ENCODE data around the gene THPO. TPM values are rescaled to one million over a fixed set of nuclear protein-coding genes. Genes with fewer than 3 reads are reported as not detected.

THPO gene
- polyA plus RNA-seq, 3 donors = 1.8 to 2.4 (median 2.0) TPM

DNA sequence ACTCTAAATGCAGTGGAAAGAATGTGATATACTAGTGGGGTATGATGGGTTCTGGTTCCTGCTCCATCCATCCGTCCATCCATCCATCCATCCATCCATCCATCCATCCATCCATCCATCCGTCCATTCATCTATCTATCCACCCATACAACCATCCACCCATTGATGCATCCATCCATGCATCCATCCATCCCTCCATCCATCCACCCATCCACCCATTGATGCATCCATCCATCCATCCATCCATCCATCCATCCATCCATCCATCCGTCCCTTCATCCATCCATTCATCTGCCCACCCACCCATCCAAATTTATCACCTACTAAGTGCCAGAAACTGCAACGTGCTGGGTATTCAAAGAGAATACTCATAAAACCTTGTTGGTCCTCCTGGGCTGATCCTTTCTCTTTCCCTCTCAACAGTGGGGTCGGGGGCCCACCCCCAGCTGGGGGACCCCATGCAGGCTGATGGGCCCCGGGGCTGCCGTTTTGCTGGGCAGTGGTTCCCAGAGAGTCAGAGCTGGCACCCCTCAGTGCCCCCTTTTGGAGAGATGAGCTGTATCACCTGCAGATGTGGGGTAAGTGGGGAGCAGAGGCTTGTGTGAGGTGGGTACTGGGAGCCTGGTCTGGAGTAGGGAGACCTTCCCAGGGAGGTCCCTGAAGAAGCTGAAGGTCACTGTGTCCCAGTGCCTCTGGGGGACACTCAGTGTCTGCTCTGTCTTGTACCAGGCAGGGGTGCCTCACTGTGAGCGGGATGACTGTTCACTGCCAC is 10.3 kb upstream of the THPO start:
- no peak for DNase-seq (ENCODE audit: extremely low read depth in 1 of 11, low read depth in 9 of 11, low spot score in 4 of 11)

DNA sequence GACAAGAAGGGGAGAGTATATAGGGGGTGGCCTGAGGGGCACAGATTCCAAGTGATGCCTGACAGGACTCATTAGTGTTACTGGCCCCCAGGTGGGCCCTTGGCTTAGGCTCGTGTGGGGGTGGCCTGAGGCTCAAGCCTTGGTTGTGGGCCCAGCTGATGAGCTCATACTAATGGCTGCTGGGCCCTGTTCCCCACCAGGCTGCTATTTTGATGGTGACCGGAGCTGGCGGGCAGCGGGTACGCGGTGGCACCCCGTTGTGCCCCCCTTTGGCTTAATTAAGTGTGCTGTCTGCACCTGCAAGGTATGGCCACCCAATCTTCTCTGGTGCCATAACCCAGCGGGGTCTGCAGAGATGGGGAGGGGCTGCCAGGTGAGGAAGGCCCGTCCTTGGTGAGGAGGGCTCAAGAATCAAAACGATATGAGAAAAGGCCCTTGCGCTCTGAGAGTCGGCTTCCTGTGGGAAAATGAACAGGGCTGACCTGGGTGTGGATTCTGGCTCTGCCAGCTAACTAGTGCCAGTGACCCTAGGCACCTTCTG is 9.2 kb upstream of the THPO start:
- DNase-seq (ENCODE audit: extremely low read depth in 1 of 11, low read depth in 9 of 11, low spot score in 4 of 11) = no peak

DNA sequence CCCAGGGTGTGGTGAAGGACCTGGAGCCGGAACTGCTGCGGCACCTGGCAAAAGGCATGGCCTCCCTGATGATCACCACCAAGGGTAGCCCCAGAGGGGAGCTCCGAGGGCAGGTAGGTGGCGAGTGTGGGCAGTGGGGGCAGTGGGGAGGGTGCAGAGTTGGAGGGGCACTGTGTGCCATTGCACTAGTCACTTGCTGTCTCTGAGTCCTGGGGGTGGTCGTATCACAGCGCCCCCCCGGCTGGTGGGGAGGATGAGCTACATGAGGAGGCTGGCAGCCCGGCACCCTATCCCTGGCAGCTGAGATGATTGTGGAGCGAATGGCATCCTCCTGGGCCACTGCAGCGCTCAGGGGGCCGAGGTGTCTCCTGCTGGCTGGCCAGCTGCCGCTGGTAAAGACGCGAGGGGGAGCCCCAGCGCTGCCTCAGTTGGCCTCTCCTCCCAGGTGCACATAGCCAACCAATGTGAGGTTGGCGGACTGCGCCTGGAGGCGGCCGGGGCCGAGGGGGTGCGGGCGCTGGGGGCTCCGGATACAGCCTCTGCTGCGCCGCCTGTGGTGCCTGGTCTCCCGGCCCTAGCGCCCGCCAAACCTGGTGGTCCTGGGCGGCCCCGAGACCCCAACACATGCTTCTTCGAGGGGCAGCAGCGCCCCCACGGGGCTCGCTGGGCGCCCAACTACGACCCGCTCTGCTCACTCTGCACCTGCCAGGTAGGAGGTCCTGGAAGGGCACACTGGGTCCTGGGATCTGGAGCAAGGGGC is 8.2 kb upstream of the THPO start:
- no peak for DNase-seq (ENCODE audit: extremely low read depth in 1 of 11, low read depth in 9 of 11, low spot score in 4 of 11)

DNA sequence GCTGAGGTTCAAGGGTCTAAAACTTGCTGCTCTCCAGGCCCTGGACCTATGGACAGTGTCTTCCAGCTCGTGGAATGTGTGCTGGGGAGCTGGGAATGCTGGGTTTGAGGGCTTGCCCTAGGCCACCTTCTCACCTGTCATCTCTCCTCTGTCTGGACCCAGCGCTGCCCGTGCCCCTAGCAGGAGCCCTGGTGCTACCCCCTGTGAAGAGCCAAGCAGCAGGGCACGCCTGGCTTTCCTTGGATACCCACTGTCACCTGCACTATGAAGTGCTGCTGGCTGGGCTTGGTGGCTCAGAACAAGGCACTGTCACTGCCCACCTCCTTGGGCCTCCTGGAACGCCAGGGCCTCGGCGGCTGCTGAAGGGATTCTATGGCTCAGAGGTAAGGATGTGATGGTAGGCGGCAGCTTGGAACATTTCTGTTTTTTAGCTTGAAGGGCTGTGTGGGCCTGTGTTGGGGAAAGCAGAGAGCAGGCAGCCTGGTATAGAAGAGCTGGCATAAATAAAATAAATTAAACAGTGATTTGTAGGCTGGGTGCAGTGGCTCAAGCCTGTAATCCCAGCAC is 6.9 kb upstream of the THPO start:
- DNase-seq (ENCODE audit: extremely low read depth in 1 of 11, low read depth in 9 of 11, low spot score in 4 of 11) = no peak

DNA sequence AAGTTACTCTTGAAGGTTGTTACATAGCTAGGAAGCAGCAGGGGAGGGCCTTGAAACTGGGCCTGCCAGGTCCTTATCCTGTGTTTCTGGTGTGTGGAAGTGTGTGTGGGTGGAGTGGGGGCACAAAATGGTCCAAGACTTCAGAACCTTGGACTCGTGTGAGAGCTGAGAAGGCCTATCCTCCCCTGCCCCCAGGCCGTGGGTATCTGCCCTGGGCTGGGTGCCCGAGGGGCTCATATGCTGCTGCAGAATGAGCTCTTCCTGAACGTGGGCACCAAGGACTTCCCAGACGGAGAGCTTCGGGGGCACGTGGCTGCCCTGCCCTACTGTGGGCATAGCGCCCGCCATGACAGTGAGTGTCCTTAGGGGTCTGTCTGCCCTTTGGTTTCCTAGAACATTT is 6.3 kb upstream of the THPO start:
- DNase-seq (ENCODE audit: extremely low read depth in 1 of 11, low read depth in 9 of 11, low spot score in 4 of 11) = no peak

DNA sequence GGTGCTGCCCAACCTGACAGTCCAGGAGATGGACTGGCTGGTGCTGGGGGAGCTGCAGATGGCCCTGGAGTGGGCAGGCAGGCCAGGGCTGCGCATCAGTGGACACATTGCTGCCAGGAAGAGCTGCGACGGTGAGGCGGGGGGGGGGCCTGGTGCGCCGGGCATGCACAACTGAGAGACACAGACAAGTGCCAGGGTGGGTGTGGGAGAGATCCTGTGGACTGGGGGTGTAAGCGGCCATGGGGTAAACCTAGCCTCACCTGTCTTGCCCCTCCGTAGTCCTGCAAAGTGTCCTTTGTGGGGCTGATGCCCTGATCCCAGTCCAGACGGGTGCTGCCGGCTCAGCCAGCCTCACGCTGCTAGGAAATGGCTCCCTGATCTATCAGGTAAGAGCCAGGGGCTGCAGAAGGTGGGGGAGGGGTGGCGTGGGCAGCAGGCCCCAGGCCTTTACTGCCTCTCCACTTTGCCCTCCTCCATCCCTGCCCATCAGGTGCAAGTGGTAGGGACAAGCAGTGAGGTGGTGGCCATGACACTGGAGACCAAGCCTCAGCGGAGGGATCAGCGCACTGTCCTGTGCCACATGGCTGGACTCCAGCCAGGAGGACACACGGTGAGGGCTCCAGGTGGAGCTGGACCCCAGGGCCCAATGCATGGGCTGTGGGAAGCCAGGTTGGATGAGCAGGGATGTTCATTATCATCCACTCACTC is 5.2 kb upstream of the THPO start:
- no peak for DNase-seq (ENCODE audit: extremely low read depth in 1 of 11, low read depth in 9 of 11, low spot score in 4 of 11)

DNA sequence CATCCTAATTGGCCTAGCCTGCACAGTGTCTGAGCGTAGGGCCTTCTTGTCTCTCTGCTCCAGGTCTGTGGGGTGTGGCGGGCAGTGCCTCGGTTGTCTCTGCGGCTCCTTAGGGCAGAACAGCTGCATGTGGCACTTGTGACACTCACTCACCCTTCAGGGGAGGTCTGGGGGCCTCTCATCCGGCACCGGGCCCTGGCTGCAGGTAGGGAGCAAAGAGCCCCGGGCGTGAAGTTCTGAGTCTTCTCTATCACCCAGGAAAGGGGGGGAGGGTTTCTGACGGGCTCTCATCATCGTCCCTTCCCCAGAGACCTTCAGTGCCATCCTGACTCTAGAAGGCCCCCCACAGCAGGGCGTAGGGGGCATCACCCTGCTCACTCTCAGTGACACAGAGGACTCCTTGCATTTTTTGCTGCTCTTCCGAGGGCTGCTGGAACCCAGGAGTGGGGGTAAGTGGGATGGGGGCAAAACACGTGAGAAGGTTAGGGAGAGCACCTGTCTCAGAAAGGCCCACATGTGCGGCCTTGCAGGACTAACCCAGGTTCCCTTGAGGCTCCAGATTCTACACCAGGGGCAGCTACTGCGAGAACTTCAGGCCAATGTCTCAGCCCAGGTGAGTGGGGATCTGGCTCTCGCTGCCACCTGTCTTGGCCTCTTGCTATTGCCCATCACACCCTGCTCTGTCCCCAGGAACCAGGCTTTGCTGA is 4.5 kb upstream of the THPO start:
- no peak for DNase-seq (ENCODE audit: extremely low read depth in 1 of 11, low read depth in 9 of 11, low spot score in 4 of 11)

DNA sequence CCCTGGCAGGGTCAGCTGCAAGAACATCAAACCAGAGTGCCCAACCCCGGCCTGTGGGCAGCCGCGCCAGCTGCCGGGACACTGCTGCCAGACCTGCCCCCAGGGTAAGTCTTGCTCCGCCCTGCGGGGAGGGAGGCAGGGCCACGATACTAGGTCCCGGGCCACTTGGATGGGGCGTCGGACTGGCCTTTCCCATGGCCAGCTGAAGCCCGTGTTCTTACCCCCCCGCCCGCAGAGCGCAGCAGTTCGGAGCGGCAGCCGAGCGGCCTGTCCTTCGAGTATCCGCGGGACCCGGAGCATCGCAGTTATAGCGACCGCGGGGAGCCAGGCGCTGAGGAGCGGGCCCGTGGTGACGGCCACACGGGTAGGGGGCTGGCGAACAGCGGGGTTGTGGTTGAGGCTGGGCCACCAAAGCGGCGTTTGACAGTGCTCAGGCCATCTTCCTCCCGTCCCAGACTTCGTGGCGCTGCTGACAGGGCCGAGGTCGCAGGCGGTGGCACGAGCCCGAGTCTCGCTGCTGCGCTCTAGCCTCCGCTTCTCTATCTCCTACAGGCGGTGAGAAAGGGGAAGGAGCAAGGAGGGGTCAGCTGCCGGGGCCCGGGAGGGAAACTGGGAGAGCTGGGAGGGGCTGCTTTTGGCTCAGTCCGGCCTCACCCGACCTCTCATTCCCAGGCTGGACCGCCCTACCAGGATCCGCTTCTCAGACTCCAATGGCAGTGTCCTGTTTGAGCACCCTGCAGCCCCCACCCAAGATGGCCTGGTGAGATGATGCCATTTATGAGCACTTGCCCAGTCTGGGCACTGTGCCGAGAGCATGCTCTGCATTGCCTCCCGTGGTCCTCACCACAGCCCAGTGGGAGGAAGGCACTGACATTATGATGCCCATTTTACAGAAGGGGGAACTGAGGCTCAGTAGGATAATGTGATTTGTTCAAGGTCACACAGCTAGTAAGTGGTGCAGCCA is 3.5 kb upstream of the THPO start:
- DNase-seq (ENCODE audit: extremely low read depth in 1 of 11, low read depth in 9 of 11, low spot score in 4 of 11) = no peak

DNA sequence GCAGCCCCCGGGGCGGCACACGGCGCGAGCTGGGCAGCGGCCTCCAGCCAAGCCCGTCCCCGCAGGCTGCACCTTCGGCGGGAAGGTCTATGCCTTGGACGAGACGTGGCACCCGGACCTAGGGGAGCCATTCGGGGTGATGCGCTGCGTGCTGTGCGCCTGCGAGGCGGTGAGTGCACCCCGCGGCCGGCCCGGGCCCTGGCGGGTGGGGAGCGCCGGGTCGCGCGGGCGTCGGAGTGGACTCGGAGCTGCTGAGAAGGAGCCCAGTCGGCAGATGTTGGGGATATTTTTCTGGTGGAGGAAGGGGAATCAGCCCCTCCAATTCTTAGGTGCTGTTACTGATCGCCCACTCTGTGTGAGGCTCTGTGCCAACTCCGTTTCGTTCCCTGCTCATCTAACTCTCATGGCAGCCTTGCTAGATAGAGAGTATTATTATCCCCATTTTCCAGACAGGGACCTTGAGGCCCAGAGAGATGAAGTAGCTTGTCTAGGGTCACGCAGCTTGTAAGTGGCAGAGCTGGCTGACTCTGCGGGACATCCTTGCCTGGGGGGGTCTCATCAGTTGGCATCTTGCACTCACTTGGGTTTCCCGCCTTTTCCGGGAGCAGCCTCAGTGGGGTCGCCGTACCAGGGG is 2.7 kb upstream of the THPO start:
- no peak for DNase-seq (ENCODE audit: extremely low read depth in 1 of 11, low read depth in 9 of 11, low spot score in 4 of 11)

DNA sequence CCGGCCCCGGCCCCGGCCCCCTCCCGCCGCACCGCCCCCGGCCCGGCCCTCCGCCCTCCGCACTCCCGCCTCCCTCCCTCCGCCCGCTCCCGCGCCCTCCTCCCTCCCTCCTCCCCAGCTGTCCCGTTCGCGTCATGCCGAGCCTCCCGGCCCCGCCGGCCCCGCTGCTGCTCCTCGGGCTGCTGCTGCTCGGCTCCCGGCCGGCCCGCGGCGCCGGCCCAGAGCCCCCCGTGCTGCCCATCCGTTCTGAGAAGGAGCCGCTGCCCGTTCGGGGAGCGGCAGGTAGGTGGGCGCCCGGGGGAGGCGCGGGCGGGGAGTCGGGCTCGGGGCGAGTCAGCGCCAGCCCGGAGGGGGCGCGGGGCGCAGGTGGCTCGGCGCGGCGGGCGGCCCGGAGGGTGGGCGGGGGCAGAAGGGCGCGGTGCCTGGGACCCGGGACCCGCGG is 2.2 kb upstream of the THPO start:
- DNase-seq (ENCODE audit: extremely low read depth in 1 of 11, low read depth in 9 of 11, low spot score in 4 of 11) = peak in 1 of 11 donors; percentile 65

DNA sequence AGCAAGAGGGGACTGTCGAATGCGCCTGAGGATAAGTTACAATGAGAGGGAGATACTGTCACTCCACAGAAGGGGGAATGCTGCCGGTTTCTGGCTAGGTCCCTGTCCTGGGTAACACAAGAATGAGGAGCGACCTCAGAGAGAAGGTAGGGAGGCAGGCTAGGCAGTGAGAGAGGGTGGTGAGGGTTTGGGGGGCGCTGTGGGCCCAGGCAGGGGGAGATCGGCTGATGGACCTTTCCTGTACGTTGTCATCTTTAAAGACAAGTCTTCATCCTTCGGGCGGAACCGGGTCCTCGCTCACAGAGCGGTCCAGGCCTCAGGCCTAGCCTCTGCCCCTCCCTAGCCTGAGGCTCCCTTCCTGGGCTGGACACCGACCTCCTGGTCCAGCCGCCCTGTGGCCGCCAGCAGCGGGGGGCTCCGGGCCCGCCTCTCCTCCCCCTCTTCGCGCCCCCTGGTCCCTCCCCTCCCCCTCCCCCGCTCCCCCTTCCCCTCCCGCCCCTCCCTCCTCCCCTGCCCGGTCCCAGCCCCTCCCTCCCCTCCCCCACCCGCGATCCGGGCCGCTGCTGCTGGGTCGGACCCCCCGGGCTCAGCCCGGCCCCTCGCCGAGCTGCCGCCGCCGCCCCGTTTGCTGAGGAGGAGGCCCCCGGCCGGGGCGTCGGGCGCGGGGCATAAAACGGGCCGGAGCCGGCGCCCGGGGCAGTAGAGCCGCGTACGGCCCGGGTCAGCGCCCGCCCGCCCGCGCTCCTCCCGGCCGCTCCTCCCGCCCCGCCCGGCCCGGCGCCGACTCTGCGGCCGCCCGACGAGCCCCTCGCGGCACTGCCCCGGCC is 1.6 kb upstream of the THPO start, which contains the start of gene CHRD:
CHRD (plus strand) TSS at position 697 of the 827 bp plus-strand sequence. CDS start 265 bp downstream, outside the sequence.
- no peak for DNase-seq (ENCODE audit: extremely low read depth in 1 of 11, low read depth in 9 of 11, low spot score in 4 of 11)

DNA sequence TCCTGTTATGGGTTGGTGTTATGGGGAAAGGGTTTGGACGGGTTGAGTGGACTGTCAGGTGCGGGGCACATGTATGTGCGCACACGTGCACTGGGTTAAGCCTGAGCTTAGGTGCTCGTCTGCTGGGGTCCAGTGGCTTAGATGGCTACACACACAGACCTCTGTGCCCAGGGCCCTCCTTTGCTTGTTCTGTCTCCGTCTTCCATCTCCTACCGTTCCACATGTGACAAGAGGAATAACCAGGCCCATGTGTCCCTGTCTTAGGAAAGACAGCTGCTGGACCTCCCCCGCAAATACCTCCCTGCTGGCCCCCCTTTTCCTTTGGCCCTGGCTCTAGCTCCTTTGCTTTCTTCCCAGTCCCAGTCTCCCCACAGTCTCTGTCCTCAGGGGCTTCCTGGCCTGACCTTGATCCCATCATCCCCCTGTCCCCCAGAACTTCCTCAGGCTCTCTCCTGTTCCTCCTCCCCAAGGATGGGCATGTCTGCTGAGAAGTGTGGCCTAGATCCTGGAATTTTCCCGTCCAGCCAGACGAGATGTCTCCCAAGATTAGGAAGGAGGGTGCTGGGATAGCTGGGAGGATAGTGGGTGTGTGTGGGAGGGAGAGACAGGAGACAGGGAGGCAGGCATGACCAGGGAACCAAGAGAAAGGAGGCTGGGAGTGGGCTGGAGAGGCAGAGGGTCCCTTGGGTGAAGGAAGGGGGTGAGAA is 797 bp upstream of the THPO start:
- no peak for DNase-seq (ENCODE audit: extremely low read depth in 1 of 11, low read depth in 9 of 11, low spot score in 4 of 11)

DNA sequence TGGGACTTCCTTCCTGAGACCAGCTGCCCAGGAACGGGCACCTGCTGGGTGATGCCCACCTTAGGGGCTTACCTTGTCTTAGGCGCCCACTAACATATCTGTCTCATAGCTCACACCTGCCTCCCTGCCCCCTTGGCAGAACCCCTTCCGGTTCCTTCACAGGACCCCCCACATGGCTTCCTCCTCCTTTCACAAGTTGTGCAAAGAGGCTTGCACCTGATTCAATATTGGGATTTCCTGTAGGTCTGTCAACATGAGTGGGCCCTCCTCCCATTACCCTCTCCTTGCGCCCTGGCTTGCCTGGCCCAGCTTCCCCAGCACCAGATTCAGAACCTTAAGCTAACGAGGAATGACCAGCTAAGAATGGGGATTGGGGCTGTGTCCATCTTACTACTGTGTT is 633 bp downstream of the THPO start:
- DNase-seq (ENCODE audit: extremely low read depth in 1 of 11, low read depth in 9 of 11, low spot score in 4 of 11) = no peak

DNA sequence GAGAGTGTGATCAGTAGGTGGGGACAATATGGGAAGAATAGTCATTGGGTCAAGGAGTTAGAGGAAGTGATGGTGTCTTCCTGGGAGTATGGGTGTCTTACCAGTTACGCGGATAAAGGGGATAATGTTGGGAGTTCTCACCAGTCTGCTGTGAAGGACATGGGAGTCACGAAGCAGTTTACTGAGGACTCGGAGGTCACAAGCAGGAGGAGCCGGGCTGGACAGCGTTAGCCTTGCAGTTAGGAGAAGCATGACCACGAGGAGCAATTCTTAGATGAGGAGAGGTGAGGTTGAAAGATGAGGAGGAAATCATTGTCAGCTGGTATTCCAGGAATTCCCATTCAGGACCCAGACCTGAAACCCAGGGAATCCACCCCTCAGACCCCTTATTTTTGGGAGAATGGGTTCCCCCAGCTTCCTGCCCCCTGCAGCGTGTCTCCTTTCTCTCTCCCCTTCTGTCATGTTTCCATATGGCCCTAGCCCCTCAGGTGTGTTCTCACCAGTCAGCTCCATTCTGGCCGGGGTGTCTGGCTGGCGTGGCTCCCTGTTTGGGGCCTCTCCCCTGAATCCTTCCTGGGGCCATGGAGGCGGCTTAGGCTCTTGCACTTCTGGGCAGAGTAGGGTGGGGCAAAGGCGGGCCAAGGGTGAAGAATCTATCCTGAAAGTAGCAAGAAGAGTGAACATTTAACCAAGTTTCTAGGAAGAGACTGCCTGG is 2.1 kb downstream of the THPO start:
- no peak for DNase-seq (ENCODE audit: extremely low read depth in 1 of 11, low read depth in 9 of 11, low spot score in 4 of 11)

DNA sequence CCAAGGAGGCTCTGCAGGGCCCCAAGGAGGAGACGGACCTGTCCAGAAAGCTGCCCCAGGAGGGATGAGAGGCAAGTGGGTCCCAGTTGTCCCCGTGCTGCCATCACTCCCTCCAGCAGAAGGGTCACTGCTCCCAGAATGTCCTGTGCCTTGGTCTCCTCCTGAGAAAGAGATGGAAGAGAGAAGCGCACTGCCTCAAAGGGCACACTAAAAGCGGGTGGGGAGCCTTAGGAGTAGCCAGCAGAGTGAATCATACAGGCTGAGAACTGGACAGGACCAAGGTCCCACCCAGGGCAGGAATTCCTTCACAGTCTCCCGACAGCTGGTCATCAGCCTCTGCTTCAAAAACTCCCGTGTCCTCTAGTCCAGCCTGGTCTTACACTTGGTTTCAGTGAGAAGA is 4.6 kb downstream of the THPO start:
- no peak for DNase-seq (ENCODE audit: extremely low read depth in 1 of 11, low read depth in 9 of 11, low spot score in 4 of 11)

Data from renal cortex interstitium (tissue), 11 donors.